ENCODE results near the gene DENND1C.
A peak's percentile ranks its signal among the peaks of the same experiment; 100 is the strongest.

DENND1C gene

GRCh38 chr19:6501740-6502648 lies 20.4 kb upstream of the DENND1C start, which contains the start of gene TUBB4A:
TUBB4A (minus strand) TSS chr19:6502309; CDS start chr19:6502212, 97 bp downstream.
- Histone ChIP-seq H4K5ac (ENCODE audit: low read length) (no peak within 1 kb of the TSS), H2AK5ac (ENCODE audit: low read length) (no peak within 1 kb of the TSS), H3K36me3 (ENCODE audit: control insufficient read depth, insufficient read depth, low read length) (no peaks in the 10 kb centered on the region), H3K9ac (ENCODE audit: low read length) (no peak within 1 kb of the TSS), H3K56ac (ENCODE audit: low read length) (peak within 1 kb of the TSS; percentile 34), H3K27ac (ENCODE audit: low read depth, low read length) (no peak within 1 kb of the TSS), H4K8ac (ENCODE audit: low read depth, low read length) (no peak within 1 kb of the TSS), H2BK120ac (ENCODE audit: low read depth, low read length) (no peak within 1 kb of the TSS), H3K79me1 (ENCODE audit: low read length) (no peaks in the 10 kb centered on the region), H2BK5ac (ENCODE audit: low read length) (no peak within 1 kb of the TSS), H3K23ac (ENCODE audit: low read length) (no peak within 1 kb of the TSS), H3K4me2 (ENCODE audit: low read length) (peak within 1 kb of the TSS; percentile 36), H3K4me1 (ENCODE audit: control insufficient read depth, low read depth, low read length) (no peaks in the 10 kb centered on the region), H3K79me2 (ENCODE audit: control insufficient read depth, insufficient read depth, low read length) (no peaks in the 10 kb centered on the region), H2BK15ac (replicated peaks; ENCODE audit: low read depth) (no peak within 1 kb of the TSS), H3K4ac (ENCODE audit: low read depth, low read length) (no peak within 1 kb of the TSS), H3K18ac (ENCODE audit: low read length) (no peak within 1 kb of the TSS), H3K27me3 (ENCODE audit: insufficient read depth, low read length, poor library complexity) (no peaks in the 10 kb centered on the region), H3K4me3 (ENCODE audit: low read length) (no peak within 1 kb of the TSS)
- no CpG with 5 or more reads among the region's 71 CpGs for WGBS (ENCODE audit: extremely low coverage, insufficient coverage, low lambda C conversion rate)
- DNase-seq: no peak

DNA sequence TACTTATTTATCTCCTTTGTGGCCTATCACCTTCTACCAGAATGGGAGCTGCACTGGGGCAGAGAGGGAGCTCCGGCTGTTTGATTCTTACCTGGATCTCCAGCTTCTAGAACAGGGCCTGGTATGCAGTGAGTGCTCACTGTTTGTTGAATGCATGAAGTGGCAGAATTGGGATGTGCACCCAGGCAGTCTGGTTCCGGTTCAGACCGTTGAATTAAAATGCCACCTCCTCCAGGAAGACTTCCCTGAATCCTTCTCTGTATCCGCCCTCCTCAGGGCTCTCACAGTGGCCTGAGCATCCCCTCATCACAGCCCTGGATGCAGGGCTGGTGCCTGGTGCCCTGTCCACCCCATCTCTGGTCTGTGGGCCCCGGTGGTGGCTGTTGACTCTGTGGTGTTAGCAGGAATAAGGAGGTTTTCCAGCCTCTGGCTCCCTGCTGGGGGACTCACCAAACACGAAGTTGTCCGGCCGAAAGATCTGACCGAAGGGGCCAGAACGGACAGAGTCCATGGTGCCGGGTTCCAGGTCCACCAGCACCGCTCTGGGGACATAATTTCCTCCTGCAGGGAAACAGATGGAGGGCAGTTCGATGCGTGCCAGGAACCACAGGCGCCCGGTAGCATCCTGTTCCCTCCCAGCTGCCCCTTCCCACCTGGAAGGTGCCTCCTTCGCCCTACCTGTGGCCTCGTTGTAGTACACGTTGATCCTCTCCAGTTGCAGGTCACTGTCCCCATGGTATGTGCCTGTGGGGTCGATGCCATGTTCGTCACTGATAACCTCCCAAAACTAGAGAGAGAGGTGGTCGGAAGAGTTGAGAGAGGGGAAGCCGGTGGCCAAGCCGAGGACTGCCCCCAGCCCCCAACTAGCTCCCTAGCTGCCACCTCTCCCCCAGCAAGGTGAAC lies 19.5 kb upstream of the DENND1C start:
- Histone ChIP-seq H3K27ac (ENCODE audit: low read depth, low read length) (no peak overlapping the region), H3K4me2 (ENCODE audit: low read length) (peak overlapping the region; percentile 7), H2BK120ac (ENCODE audit: low read depth, low read length) (no peak overlapping the region), H3K79me2 (ENCODE audit: control insufficient read depth, insufficient read depth, low read length) (no peaks in the 10 kb centered on the region), H3K9ac (ENCODE audit: low read length) (no peak overlapping the region), H3K4me1 (ENCODE audit: control insufficient read depth, low read depth, low read length) (no peaks in the 10 kb centered on the region), H3K4me3 (ENCODE audit: low read length) (no peak overlapping the region), H3K79me1 (ENCODE audit: low read length) (no peaks in the 10 kb centered on the region), H3K56ac (ENCODE audit: low read length) (no peak overlapping the region), H3K27me3 (ENCODE audit: insufficient read depth, low read length, poor library complexity) (no peaks in the 10 kb centered on the region), H3K36me3 (ENCODE audit: control insufficient read depth, insufficient read depth, low read length) (no peaks in the 10 kb centered on the region), H3K4ac (ENCODE audit: low read depth, low read length) (no peak overlapping the region), H3K23ac (ENCODE audit: low read length) (no peak overlapping the region), H2BK15ac (replicated peaks; ENCODE audit: low read depth) (no peak overlapping the region), H4K8ac (ENCODE audit: low read depth, low read length) (no peak overlapping the region), H3K18ac (ENCODE audit: low read length) (no peak overlapping the region), H2AK5ac (ENCODE audit: low read length) (no peak overlapping the region), H4K5ac (ENCODE audit: low read length) (no peak overlapping the region), H2BK5ac (ENCODE audit: low read length) (no peak overlapping the region)
- WGBS (ENCODE audit: extremely low coverage, insufficient coverage, low lambda C conversion rate): no CpG with 5 or more reads among the region's 24 CpGs
- no peak for DNase-seq

DNA sequence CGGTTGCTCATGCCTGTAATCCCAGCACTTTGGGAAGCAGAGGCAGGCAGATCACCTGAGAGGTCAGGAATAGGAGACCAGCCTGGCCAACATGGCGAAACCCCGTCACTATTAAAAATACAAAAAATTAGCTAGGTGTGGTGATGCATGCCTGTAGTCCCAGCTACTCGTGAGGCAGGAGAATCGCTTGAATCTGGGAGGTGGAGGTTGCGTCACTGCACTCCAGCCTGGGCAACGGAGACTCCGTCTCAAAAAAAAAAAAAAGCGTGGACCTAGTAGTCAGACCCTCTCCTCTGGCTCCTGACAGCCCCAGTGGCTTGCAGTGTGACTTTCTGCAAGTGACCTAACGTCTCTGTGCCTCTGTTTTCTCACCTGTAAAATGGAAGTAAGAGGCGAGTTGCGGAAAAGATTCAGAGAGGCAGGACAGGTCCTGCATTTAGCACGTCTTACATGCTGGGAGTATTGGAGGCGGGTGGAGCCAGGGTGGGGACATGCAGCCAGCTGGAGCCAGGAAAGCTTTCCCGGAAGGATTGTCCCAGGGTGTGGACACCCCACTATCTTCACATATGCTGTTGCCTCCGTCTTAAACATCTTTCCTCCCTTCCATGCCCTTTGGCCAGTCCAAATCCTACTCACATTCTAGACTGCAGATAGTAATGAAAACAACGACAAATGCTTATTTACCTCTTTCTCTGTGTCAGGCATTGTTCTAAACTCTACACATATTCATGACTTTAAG lies 17.6 kb upstream of the DENND1C start:
- no peak overlapping the region for H3K23ac ChIP-seq (ENCODE audit: low read length)
- H3K56ac ChIP-seq (ENCODE audit: low read length): no peak overlapping the region
- H3K4me3 ChIP-seq (ENCODE audit: low read length): no peak overlapping the region
- H2AK5ac ChIP-seq (ENCODE audit: low read length): no peak overlapping the region
- H2BK120ac ChIP-seq (ENCODE audit: low read depth, low read length): no peak overlapping the region
- H3K4ac ChIP-seq (ENCODE audit: low read depth, low read length): no peak overlapping the region
- no peaks in the 10 kb centered on the region for H3K27me3 ChIP-seq (ENCODE audit: insufficient read depth, low read length, poor library complexity)
- H3K9ac ChIP-seq (ENCODE audit: low read length): no peak overlapping the region
- no peak for DNase-seq
- H3K4me1 ChIP-seq (ENCODE audit: control insufficient read depth, low read depth, low read length): no peaks in the 10 kb centered on the region
- WGBS (ENCODE audit: extremely low coverage, insufficient coverage, low lambda C conversion rate): no CpG with 5 or more reads among the region's 17 CpGs
- no peak overlapping the region for H4K5ac ChIP-seq (ENCODE audit: low read length)
- H2BK5ac ChIP-seq (ENCODE audit: low read length): no peak overlapping the region
- no peak overlapping the region for H3K4me2 ChIP-seq (ENCODE audit: low read length)
- H3K18ac ChIP-seq (ENCODE audit: low read length): no peak overlapping the region
- H3K79me2 ChIP-seq (ENCODE audit: control insufficient read depth, insufficient read depth, low read length): no peaks in the 10 kb centered on the region
- no peaks in the 10 kb centered on the region for H3K36me3 ChIP-seq (ENCODE audit: control insufficient read depth, insufficient read depth, low read length)
- H3K27ac ChIP-seq (ENCODE audit: low read depth, low read length): no peak overlapping the region
- H3K79me1 ChIP-seq (ENCODE audit: low read length): no peaks in the 10 kb centered on the region
- H2BK15ac ChIP-seq (replicated peaks; ENCODE audit: low read depth): no peak overlapping the region
- no peak overlapping the region for H4K8ac ChIP-seq (ENCODE audit: low read depth, low read length)

DNA sequence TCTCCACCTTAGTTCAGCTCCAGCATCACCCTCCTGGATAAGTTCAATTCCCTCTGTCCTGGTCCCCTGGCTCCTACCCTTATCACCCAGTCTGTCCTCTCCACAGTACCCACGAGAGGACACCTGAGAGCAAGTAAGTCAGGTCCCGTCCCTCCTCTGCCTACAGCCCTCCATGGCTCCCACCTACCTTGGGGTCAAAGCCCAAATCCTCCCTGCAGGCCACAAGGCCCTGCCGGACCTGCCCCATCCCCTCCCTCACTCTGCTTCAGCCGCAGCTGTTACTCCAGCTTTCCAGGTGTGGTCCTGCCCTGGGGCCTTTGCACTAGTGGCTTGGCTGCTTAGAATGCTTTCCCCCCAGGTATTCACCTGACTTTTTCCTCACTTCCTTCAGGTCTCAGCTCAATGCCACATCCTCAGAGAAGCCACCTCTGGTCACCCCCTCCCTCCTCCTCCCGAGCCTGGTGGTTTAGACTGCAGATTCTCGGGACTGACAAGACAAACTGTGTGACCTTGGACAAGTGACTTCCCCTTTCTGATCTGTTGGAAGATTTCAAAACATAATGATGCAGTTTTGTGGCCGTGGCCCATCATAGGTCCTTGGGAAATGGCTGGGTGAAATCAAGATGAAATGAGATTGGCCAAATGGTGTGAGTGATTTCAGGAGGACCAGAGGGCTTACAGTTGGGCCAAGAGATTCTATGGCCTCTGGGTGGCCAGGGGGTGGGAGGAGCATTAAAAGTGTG lies 16.9 kb upstream of the DENND1C start:
- Histone ChIP-seq H4K5ac (ENCODE audit: low read length) (no peak overlapping the region), H3K27ac (ENCODE audit: low read depth, low read length) (no peak overlapping the region), H3K4me2 (ENCODE audit: low read length) (no peak overlapping the region), H2BK5ac (ENCODE audit: low read length) (no peak overlapping the region), H2BK15ac (replicated peaks; ENCODE audit: low read depth) (no peak overlapping the region), H3K79me1 (ENCODE audit: low read length) (no peaks in the 10 kb centered on the region), H3K18ac (ENCODE audit: low read length) (no peak overlapping the region), H2BK120ac (ENCODE audit: low read depth, low read length) (no peak overlapping the region), H3K4me3 (ENCODE audit: low read length) (no peak overlapping the region), H3K23ac (ENCODE audit: low read length) (no peak overlapping the region), H3K79me2 (ENCODE audit: control insufficient read depth, insufficient read depth, low read length) (no peaks in the 10 kb centered on the region), H3K4ac (ENCODE audit: low read depth, low read length) (no peak overlapping the region), H2AK5ac (ENCODE audit: low read length) (no peak overlapping the region), H4K8ac (ENCODE audit: low read depth, low read length) (no peak overlapping the region), H3K9ac (ENCODE audit: low read length) (no peak overlapping the region), H3K27me3 (ENCODE audit: insufficient read depth, low read length, poor library complexity) (no peaks in the 10 kb centered on the region), H3K36me3 (ENCODE audit: control insufficient read depth, insufficient read depth, low read length) (no peaks in the 10 kb centered on the region), H3K4me1 (ENCODE audit: control insufficient read depth, low read depth, low read length) (no peaks in the 10 kb centered on the region), H3K56ac (ENCODE audit: low read length) (no peak overlapping the region)
- no peak for DNase-seq
- WGBS (ENCODE audit: extremely low coverage, insufficient coverage, low lambda C conversion rate): no CpG with 5 or more reads among the region's 7 CpGs

DNA sequence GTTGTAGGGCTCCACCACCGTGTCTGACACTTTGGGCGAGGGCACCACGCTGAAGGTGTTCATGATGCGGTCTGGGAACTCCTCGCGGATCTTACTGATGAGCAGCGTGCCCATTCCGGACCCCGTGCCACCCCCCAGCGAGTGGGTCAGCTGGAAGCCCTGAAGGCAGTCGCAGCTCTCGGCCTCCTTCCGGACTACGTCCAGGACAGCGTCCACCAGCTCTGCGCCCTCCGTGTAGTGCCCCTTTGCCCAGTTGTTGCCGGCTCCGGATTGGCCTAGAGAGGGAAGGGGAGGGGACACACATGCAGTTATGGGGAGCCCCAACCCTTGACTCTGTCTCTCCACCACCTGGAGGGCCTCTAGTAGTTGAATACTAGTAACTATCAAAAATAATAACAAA lies 14.4 kb upstream of the DENND1C start:
- no peak overlapping the region for H2BK5ac ChIP-seq (ENCODE audit: low read length)
- no peak overlapping the region for H4K5ac ChIP-seq (ENCODE audit: low read length)
- no peak overlapping the region for H3K9ac ChIP-seq (ENCODE audit: low read length)
- H3K27me3 ChIP-seq (ENCODE audit: insufficient read depth, low read length, poor library complexity): no peaks in the 10 kb centered on the region
- no peak overlapping the region for H3K4ac ChIP-seq (ENCODE audit: low read depth, low read length)
- no peaks in the 10 kb centered on the region for H3K79me1 ChIP-seq (ENCODE audit: low read length)
- no peak overlapping the region for H2BK120ac ChIP-seq (ENCODE audit: low read depth, low read length)
- no peak for DNase-seq
- no peak overlapping the region for H2AK5ac ChIP-seq (ENCODE audit: low read length)
- no peak overlapping the region for H3K18ac ChIP-seq (ENCODE audit: low read length)
- no peaks in the 10 kb centered on the region for H3K4me1 ChIP-seq (ENCODE audit: control insufficient read depth, low read depth, low read length)
- no peaks in the 10 kb centered on the region for H3K36me3 ChIP-seq (ENCODE audit: control insufficient read depth, insufficient read depth, low read length)
- H3K27ac ChIP-seq (ENCODE audit: low read depth, low read length): no peak overlapping the region
- H2BK15ac ChIP-seq (replicated peaks; ENCODE audit: low read depth): no peak overlapping the region
- no CpG with 5 or more reads among the region's 19 CpGs for WGBS (ENCODE audit: extremely low coverage, insufficient coverage, low lambda C conversion rate)
- no peak overlapping the region for H3K4me2 ChIP-seq (ENCODE audit: low read length)
- H3K79me2 ChIP-seq (ENCODE audit: control insufficient read depth, insufficient read depth, low read length): no peaks in the 10 kb centered on the region
- H3K4me3 ChIP-seq (ENCODE audit: low read length): no peak overlapping the region
- no peak overlapping the region for H4K8ac ChIP-seq (ENCODE audit: low read depth, low read length)
- no peak overlapping the region for H3K56ac ChIP-seq (ENCODE audit: low read length)
- no peak overlapping the region for H3K23ac ChIP-seq (ENCODE audit: low read length)
